ENCODE measurements around the gene ZSWIM5. TPM values are rescaled to one million over a fixed set of nuclear protein-coding genes. Genes with fewer than 3 reads are reported as not detected.

Gene ZSWIM5
- total and polyA plus RNA-seq, 9 of the 15 experiments (the other 6 are each of a cell fraction or from before 2014, with no cell fraction given) = under 0.01 to 0.07 (median 0.03) TPM; not detected in 3

DNA sequence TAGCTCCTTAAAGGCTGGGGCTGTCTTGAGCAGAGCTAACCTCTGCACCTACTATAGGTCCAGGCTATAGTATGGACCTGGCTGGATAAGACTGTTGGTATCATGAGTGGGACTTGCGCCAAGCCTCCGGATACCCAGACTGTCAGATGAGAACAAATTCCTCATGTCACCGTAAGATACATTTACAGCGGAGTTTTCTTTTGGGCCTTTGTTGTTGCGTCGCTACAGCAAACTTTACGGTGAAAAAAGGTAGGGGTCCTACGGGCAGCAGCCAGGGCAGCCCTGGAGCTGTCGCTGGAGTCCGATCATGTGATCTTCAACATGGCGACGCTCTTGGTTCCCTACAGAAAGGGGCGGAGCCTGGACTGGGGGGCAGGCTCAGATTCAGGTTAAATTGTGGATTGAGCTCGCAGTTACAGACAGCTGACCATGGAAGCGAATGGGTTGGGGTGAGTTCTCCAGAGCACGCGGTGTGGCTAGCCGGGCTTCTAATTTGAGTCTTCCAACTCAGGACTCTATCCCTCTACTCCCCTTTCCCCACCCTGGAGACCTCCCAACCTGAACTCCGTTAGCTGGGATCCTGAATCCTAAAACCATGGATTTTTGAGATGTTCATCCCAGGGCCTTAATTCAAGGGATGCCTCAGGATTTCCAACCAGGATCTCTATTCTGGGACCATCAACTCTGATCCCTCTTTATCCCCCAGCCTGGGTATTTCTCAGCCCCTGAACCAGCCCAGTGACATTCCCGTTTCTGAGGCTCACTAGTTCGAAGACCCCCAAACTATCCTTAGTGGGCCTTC, 194.4 kb downstream of the ZSWIM5 start, which contains the start of gene UROD (continued):
- no peak for TF ChIP-seq EWSR1 (IDR thresholded peaks at IDR 0.05; ENCODE audit: borderline replicate concordance, low read depth, partially characterized antibody)
- TF ChIP-seq ZBTB2 (IDR thresholded peaks at IDR 0.05) = no peak
- TF ChIP-seq ZNF175 (CRISPR knock-in tag; IDR thresholded peaks at IDR 0.05; ENCODE audit: low read depth) = no peak; the same call in 1 of the 2 replicates
- TF ChIP-seq HNRNPH1 (optimal IDR thresholded peaks at IDR 0.05; ENCODE audit: low read depth, low read length) = no peak
- no peak for TF ChIP-seq ZFP36 (IDR thresholded peaks at IDR 0.05; ENCODE audit: low read depth, low read length, partially characterized antibody)
- TF ChIP-seq OTX1 (CRISPR knock-in tag; IDR thresholded peaks at IDR 0.05) = no peak
- TF ChIP-seq, protein P1, sequence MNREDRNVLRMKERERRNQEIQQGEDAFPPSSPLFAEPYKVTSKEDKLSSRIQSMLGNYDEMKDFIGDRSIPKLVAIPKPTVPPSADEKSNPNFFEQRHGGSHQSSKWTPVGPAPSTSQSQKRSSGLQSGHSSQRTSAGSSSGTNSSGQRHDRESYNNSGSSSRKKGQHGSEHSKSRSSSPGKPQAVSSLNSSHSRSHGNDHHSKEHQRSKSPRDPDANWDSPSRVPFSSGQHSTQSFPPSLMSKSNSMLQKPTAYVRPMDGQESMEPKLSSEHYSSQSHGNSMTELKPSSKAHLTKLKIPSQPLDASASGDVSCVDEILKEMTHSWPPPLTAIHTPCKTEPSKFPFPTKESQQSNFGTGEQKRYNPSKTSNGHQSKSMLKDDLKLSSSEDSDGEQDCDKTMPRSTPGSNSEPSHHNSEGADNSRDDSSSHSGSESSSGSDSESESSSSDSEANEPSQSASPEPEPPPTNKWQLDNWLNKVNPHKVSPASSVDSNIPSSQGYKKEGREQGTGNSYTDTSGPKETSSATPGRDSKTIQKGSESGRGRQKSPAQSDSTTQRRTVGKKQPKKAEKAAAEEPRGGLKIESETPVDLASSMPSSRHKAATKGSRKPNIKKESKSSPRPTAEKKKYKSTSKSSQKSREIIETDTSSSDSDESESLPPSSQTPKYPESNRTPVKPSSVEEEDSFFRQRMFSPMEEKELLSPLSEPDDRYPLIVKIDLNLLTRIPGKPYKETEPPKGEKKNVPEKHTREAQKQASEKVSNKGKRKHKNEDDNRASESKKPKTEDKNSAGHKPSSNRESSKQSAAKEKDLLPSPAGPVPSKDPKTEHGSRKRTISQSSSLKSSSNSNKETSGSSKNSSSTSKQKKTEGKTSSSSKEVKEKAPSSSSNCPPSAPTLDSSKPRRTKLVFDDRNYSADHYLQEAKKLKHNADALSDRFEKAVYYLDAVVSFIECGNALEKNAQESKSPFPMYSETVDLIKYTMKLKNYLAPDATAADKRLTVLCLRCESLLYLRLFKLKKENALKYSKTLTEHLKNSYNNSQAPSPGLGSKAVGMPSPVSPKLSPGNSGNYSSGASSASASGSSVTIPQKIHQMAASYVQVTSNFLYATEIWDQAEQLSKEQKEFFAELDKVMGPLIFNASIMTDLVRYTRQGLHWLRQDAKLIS (CRISPR knock-in tag; IDR thresholded peaks at IDR 0.05) = 0 out of 2 replicates have a peak, but pooled peaks have one; percentile 17
- TF ChIP-seq HMGXB4 (CRISPR knock-in tag; IDR thresholded peaks at IDR 0.05) = no peak
- no peak for TF ChIP-seq KLF6 (CRISPR knock-in tag; IDR thresholded peaks at IDR 0.05; ENCODE audit: borderline replicate concordance)
- TF ChIP-seq, protein P2, sequence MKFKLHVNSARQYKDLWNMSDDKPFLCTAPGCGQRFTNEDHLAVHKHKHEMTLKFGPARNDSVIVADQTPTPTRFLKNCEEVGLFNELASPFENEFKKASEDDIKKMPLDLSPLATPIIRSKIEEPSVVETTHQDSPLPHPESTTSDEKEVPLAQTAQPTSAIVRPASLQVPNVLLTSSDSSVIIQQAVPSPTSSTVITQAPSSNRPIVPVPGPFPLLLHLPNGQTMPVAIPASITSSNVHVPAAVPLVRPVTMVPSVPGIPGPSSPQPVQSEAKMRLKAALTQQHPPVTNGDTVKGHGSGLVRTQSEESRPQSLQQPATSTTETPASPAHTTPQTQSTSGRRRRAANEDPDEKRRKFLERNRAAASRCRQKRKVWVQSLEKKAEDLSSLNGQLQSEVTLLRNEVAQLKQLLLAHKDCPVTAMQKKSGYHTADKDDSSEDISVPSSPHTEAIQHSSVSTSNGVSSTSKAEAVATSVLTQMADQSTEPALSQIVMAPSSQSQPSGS (CRISPR knock-in tag; IDR thresholded peaks at IDR 0.05) = no peak
- no peak for TF ChIP-seq L3MBTL2 (IDR thresholded peaks at IDR 0.05)
- no peak for TF ChIP-seq SRSF3 (IDR thresholded peaks at IDR 0.05; ENCODE audit: insufficient read depth, low read length)
- no peak for TF ChIP-seq MLX (CRISPR knock-in tag; conservative IDR thresholded peaks at IDR 0.05)
- TF ChIP-seq SREBF2 (CRISPR knock-in tag; IDR thresholded peaks at IDR 0.05) = no peak; the same call in 1 of the 2 replicates
- TF ChIP-seq ZNF79 (CRISPR knock-in tag; IDR thresholded peaks at IDR 0.05; ENCODE audit: low read depth) = no peak
- no peak for TF ChIP-seq NUFIP1 (IDR thresholded peaks at IDR 0.05; ENCODE audit: partially characterized antibody)
